Lower leg skin (tissue), 3 donors: ENCODE measurements around the gene SORD.
"Not testable (repeated sequence)": the region's sequence is repeated elsewhere in the genome, so short reads cannot be mapped to it uniquely, and the experiment has no call there.

Experiments used
- CTCF ChIP-seq, 3 donors: fragments of 450-650 bp; IDR thresholded peaks; one replicate each; pipeline ENCODE4 v1.5.1; 2016; ENCODE audit warnings: antibody characterized with exemption in 3 of 3, mild to moderate bottlenecking in 3 of 3, moderate library complexity in 2 of 3
- POLR2A ChIP-seq, 2 donors: fragments of 450-650 bp; IDR thresholded peaks; one replicate each; pipeline ENCODE4 v1.6.1; 2016 to 2017; ENCODE audit warnings: antibody characterized with exemption in 2 of 2, mild to moderate bottlenecking in 1 of 2, moderate library complexity in 1 of 2

- TF ChIP-seq CTCF, POLR2A (IDR thresholded peaks at IDR 0.05): not testable (repeated sequence)
Observed at GRCh38 chr15:45104170-45104569, 81.2 kb downstream of the SORD start.
